Memory B cell (primary cell): ENCODE results near the gene TMEM25.
A peak's percentile ranks its signal among the peaks of the same experiment; 100 is the strongest.
"Not testable (repeated sequence)": the region's sequence is repeated elsewhere in the genome, so short reads cannot be mapped to it uniquely, and the experiment has no call there.

Experiments
- ATAC-seq: fragments of 150-1000 bp; cut with Tn5 transposase; 2 replicates; pipeline ENCODE4 v1.10.0; 2021; ENCODE audit warnings: low read depth, mild to moderate bottlenecking, moderate library complexity
- DNase-seq, 2 donors: peaks; one replicate each; pipeline ENCODE4 v3.0.0; 2022; ENCODE audit warnings: low spot score in 2 of 2
- H3K27ac Mint-ChIP-seq: one replicate; pipeline ENCODE4 v1.8.0; 2022; ENCODE audit warnings: mild to moderate bottlenecking, moderate library complexity, mixed read lengths
- H3K27me3 Mint-ChIP-seq: one replicate; pipeline ENCODE4 v1.8.0; 2022; ENCODE audit warnings: mixed read lengths
- H3K36me3 Mint-ChIP-seq: one replicate; pipeline ENCODE4 v1.8.0; 2022; ENCODE audit warnings: mild to moderate bottlenecking, mixed read lengths
- H3K4me1 Mint-ChIP-seq: one replicate; pipeline ENCODE4 v1.8.0; 2022; ENCODE audit warnings: mixed read lengths
- H3K4me3 Mint-ChIP-seq: one replicate; pipeline ENCODE4 v1.8.0; 2022; ENCODE audit warnings: mild to moderate bottlenecking, moderate library complexity, mixed read lengths
- H3K9me3 Mint-ChIP-seq: one replicate; pipeline ENCODE4 v1.8.0; 2022; ENCODE audit warnings: mixed read lengths

TMEM25 gene

GRCh38 chr11:118530683-118531596 lies at the start of gene TMEM25:
Gene TMEM25, plus strand, starts transcription at chr11:118531192. Its CDS starts 610 bp downstream, at chr11:118531802.
- H3K4me3 Mint-ChIP-seq: peak within 1 kb of the TSS; percentile 87
- no peaks in the 10 kb centered on the region for H3K9me3 Mint-ChIP-seq
- H3K36me3 Mint-ChIP-seq: no peaks in the 10 kb centered on the region
- peak within 1 kb of the TSS; percentile 89 for H3K27ac Mint-ChIP-seq
- ATAC-seq (peak; percentile 90), DNase-seq (peak; percentile 47 to 70)
- H3K4me1 Mint-ChIP-seq: peaks cover 24% of the 10 kb centered on the region
- no peaks in the 10 kb centered on the region for H3K27me3 Mint-ChIP-seq

GRCh38 chr11:118481238-118481637 lies 49.8 kb upstream of the TMEM25 start:
- DNase-seq, ATAC-seq, H3K4me1 Mint-ChIP-seq, H3K27me3 Mint-ChIP-seq, H3K9me3 Mint-ChIP-seq, H3K4me3 Mint-ChIP-seq: not testable (repeated sequence)
- Mint-ChIP-seq H3K27ac (peak overlapping the region; percentile 1), H3K36me3 (peaks cover 38% of the 10 kb centered on the region)

- Mint-ChIP-seq H3K36me3 (peaks cover 21% of the 10 kb centered on the region), H3K27ac (peak overlapping the region; percentile 78), H3K4me1 (peaks cover 2% of the 10 kb centered on the region), H3K4me3 (no peak overlapping the region), H3K9me3 (peaks cover 2% of the 10 kb centered on the region), H3K27me3 (no peaks in the 10 kb centered on the region)
- DNase-seq (no peak), ATAC-seq (no peak)
Observed at GRCh38 chr11:118484405-118484804, 46.6 kb upstream of the TMEM25 start.

- H3K27ac Mint-ChIP-seq: no peak overlapping the region
- peaks cover 2% of the 10 kb centered on the region for H3K4me1 Mint-ChIP-seq
- H3K4me3 Mint-ChIP-seq: no peak overlapping the region
- DNase-seq: no peak
- H3K27me3 Mint-ChIP-seq: no peaks in the 10 kb centered on the region
- H3K36me3 Mint-ChIP-seq: peaks cover 23% of the 10 kb centered on the region
- H3K9me3 Mint-ChIP-seq: peaks cover 2% of the 10 kb centered on the region
- no peak for ATAC-seq
Observed at GRCh38 chr11:118485273-118485672, 45.7 kb upstream of the TMEM25 start.

- H3K27ac Mint-ChIP-seq: no peak overlapping the region
- H3K9me3 Mint-ChIP-seq: no peaks in the 10 kb centered on the region
- no peak overlapping the region for H3K4me3 Mint-ChIP-seq
- peak; percentile 64 for ATAC-seq
- H3K4me1 Mint-ChIP-seq: peaks cover 2% of the 10 kb centered on the region
- H3K36me3 Mint-ChIP-seq: peaks cover 22% of the 10 kb centered on the region
- no peaks in the 10 kb centered on the region for H3K27me3 Mint-ChIP-seq
- DNase-seq: peak; percentile 76 to 77
Observed at GRCh38 chr11:118488480-118489109, 42.4 kb upstream of the TMEM25 start.

GRCh38 chr11:118491041-118491440 lies 40.0 kb upstream of the TMEM25 start:
- H3K4me3 Mint-ChIP-seq: no peak overlapping the region
- peaks cover 2% of the 10 kb centered on the region for H3K4me1 Mint-ChIP-seq
- H3K27ac Mint-ChIP-seq: no peak overlapping the region
- peaks cover 24% of the 10 kb centered on the region for H3K36me3 Mint-ChIP-seq
- no peaks in the 10 kb centered on the region for H3K9me3 Mint-ChIP-seq
- H3K27me3 Mint-ChIP-seq: no peaks in the 10 kb centered on the region
- no peak for ATAC-seq
- DNase-seq: no peak

- H3K4me3 Mint-ChIP-seq: no peak overlapping the region
- DNase-seq (no peak), ATAC-seq (no peak)
- H3K36me3 Mint-ChIP-seq: peaks cover 43% of the 10 kb centered on the region
- no peaks in the 10 kb centered on the region for H3K9me3 Mint-ChIP-seq
- no peaks in the 10 kb centered on the region for H3K4me1 Mint-ChIP-seq
- H3K27me3 Mint-ChIP-seq: no peaks in the 10 kb centered on the region
- no peak overlapping the region for H3K27ac Mint-ChIP-seq
Observed at GRCh38 chr11:118497831-118498230, 33.2 kb upstream of the TMEM25 start.

- ATAC-seq (no peak), DNase-seq (no peak)
- H3K36me3 Mint-ChIP-seq: peaks cover 51% of the 10 kb centered on the region
- H3K27me3 Mint-ChIP-seq: no peaks in the 10 kb centered on the region
- no peaks in the 10 kb centered on the region for H3K9me3 Mint-ChIP-seq
- no peaks in the 10 kb centered on the region for H3K4me1 Mint-ChIP-seq
- no peak overlapping the region for H3K4me3 Mint-ChIP-seq
- no peak overlapping the region for H3K27ac Mint-ChIP-seq
Observed at GRCh38 chr11:118503216-118503615, 27.8 kb upstream of the TMEM25 start.

- peaks cover 37% of the 10 kb centered on the region for H3K36me3 Mint-ChIP-seq
- no peaks in the 10 kb centered on the region for H3K27me3 Mint-ChIP-seq
- ATAC-seq (no peak), DNase-seq (no peak)
- no peak overlapping the region for H3K4me3 Mint-ChIP-seq
- no peaks in the 10 kb centered on the region for H3K9me3 Mint-ChIP-seq
- H3K27ac Mint-ChIP-seq: peak overlapping the region; percentile 9
- H3K4me1 Mint-ChIP-seq: no peaks in the 10 kb centered on the region
Observed at GRCh38 chr11:118511601-118512000, 19.4 kb upstream of the TMEM25 start.

- Mint-ChIP-seq H3K27ac (peak overlapping the region; percentile 63), H3K4me1 (no peaks in the 10 kb centered on the region), H3K36me3 (peaks cover 38% of the 10 kb centered on the region)
Observed at GRCh38 chr11:118514103-118514502, 16.9 kb upstream of the TMEM25 start.

GRCh38 chr11:118519549-118519948 lies 11.4 kb upstream of the TMEM25 start:
- no peak overlapping the region for H3K4me3 Mint-ChIP-seq
- no peak overlapping the region for H3K27ac Mint-ChIP-seq
- H3K27me3 Mint-ChIP-seq: no peaks in the 10 kb centered on the region
- peaks cover 5% of the 10 kb centered on the region for H3K4me1 Mint-ChIP-seq
- H3K9me3 Mint-ChIP-seq: no peaks in the 10 kb centered on the region
- ATAC-seq (no peak), DNase-seq (no peak)
- peaks cover 29% of the 10 kb centered on the region for H3K36me3 Mint-ChIP-seq

More at GRCh38 chr11:118514103-118514502, 16.9 kb upstream of the TMEM25 start:
- Mint-ChIP-seq H3K4me3 (no peak overlapping the region), H3K27me3 (no peaks in the 10 kb centered on the region), H3K9me3 (no peaks in the 10 kb centered on the region)
- DNase-seq: no peak
- no peak for ATAC-seq

- Mint-ChIP-seq H3K27ac (peak overlapping the region; percentile 14), H3K27me3 (no peaks in the 10 kb centered on the region), H3K4me3 (no peak overlapping the region), H3K36me3 (peaks cover 18% of the 10 kb centered on the region), H3K4me1 (peaks cover 7% of the 10 kb centered on the region), H3K9me3 (no peaks in the 10 kb centered on the region)
- DNase-seq (no peak), ATAC-seq (peak; percentile 50)
Observed at GRCh38 chr11:118521892-118522311, 9.1 kb upstream of the TMEM25 start.

- no peak for ATAC-seq
- peak overlapping the region; percentile 14 for H3K27ac Mint-ChIP-seq
- DNase-seq: no peak
- H3K4me3 Mint-ChIP-seq: no peak overlapping the region
- H3K27me3 Mint-ChIP-seq: no peaks in the 10 kb centered on the region
- peaks cover 12% of the 10 kb centered on the region for H3K4me1 Mint-ChIP-seq
- H3K9me3 Mint-ChIP-seq: no peaks in the 10 kb centered on the region
- peaks cover 18% of the 10 kb centered on the region for H3K36me3 Mint-ChIP-seq
Observed at GRCh38 chr11:118522571-118523072, 8.4 kb upstream of the TMEM25 start.

GRCh38 chr11:118524356-118524755 lies 6.6 kb upstream of the TMEM25 start:
- ATAC-seq: no peak
- H3K27ac Mint-ChIP-seq: peak overlapping the region; percentile 15

More at GRCh38 chr11:118524356-118524755, 6.6 kb upstream of the TMEM25 start:
- DNase-seq: no peak
- Mint-ChIP-seq H3K36me3 (peaks cover 18% of the 10 kb centered on the region), H3K9me3 (no peaks in the 10 kb centered on the region), H3K4me3 (no peak overlapping the region), H3K27me3 (no peaks in the 10 kb centered on the region), H3K4me1 (peaks cover 18% of the 10 kb centered on the region)
